KMS-11 (cell line): Measurements from ENCODE around the gene SAFB2.

Experiments used
- H2AFZ ChIP-seq: fragments of 200-600 bp; sonication (generic); 2 replicates; pipeline ENCODE4 v1.6.1; 2016; ENCODE audit warnings: antibody characterized with exemption, mixed run types, low read depth
- H3K27ac ChIP-seq: fragments of 200-600 bp; sonication (generic); 2 replicates; pipeline ENCODE4 v1.6.1; 2016; ENCODE audit warnings: mild to moderate bottlenecking, mixed run types
- H3K27me3 ChIP-seq: fragments of 200-600 bp; sonication (generic); 2 replicates; pipeline ENCODE4 v1.6.1; 2017; ENCODE audit warnings: mild to moderate bottlenecking, low read depth, mixed run types, moderate library complexity; ENCODE audit not compliant: insufficient read depth
- H3K36me3 ChIP-seq: fragments of 200-600 bp; sonication (generic); 2 replicates; pipeline ENCODE4 v1.6.1; 2017; ENCODE audit warnings: mild to moderate bottlenecking, mixed run types; ENCODE audit not compliant: insufficient read depth
- H3K4me1 ChIP-seq: fragments of 200-600 bp; sonication (generic); 2 replicates; pipeline ENCODE4 v1.6.1; 2016; ENCODE audit warnings: mild to moderate bottlenecking, low read depth, mixed run types; ENCODE audit not compliant: poor library complexity, severe bottlenecking
- H3K4me2 ChIP-seq: fragments of 200-600 bp; sonication (generic); 2 replicates; pipeline ENCODE4 v1.7.0; 2016; ENCODE audit warnings: mild to moderate bottlenecking, mixed run types
- H3K4me3 ChIP-seq: fragments of 200-600 bp; sonication (generic); IDR thresholded peaks from 2 replicates; pipeline ENCODE4 v1.6.1; 2017; ENCODE audit warnings: low read depth, low read length, mixed read lengths; ENCODE audit not compliant: insufficient read depth
- H3K79me2 ChIP-seq: fragments of 200-600 bp; sonication (generic); 2 replicates; pipeline ENCODE4 v1.6.1; 2016; ENCODE audit warnings: low read depth, mixed run types; ENCODE audit not compliant: insufficient read depth
- H3K9ac ChIP-seq: fragments of 200-600 bp; sonication (generic); 2 replicates; pipeline ENCODE4 v1.6.1; 2016; ENCODE audit warnings: mild to moderate bottlenecking, mixed run types
- H4K20me1 ChIP-seq: fragments of 200-600 bp; sonication (generic); 2 replicates; pipeline ENCODE4 v1.6.1; 2016; ENCODE audit warnings: mild to moderate bottlenecking, mixed run types; ENCODE audit not compliant: insufficient read depth
- CTCF ChIP-seq: fragments of 200-600 bp; sonication (generic); conservative IDR thresholded peaks from 2 replicates; pipeline ENCODE4 v1.6.1; 2017; ENCODE audit warnings: low read depth, mild to moderate bottlenecking, antibody characterized with exemption, low read length, moderate library complexity, mixed read lengths

Gene SAFB2

GRCh38 chr19:5621945-5622464 is 571 bp downstream of the SAFB2 start:
- H2AFZ ChIP-seq = peak overlapping the region; percentile 83
- H4K20me1 ChIP-seq = peaks cover 33% of the 10 kb centered on the region
- no peak for TF ChIP-seq CTCF
- H3K9ac ChIP-seq = peak overlapping the region; percentile 89
- H3K36me3 ChIP-seq = peaks cover 12% of the 10 kb centered on the region; the same call in 1 of the 2 replicates
- peak overlapping the region; percentile 82 for H3K27ac ChIP-seq
- H3K79me2 ChIP-seq = peaks cover 93% of the 10 kb centered on the region
- no peaks in the 10 kb centered on the region for H3K27me3 ChIP-seq
- peaks cover 37% of the 10 kb centered on the region for H3K4me1 ChIP-seq
- peak overlapping the region; percentile 84 for H3K4me2 ChIP-seq
- no peak overlapping the region for H3K4me3 ChIP-seq

GRCh38 chr19:5621311-5621944 is 1.1 kb downstream of the SAFB2 start:
- peaks cover 91% of the 10 kb centered on the region for H3K79me2 ChIP-seq
- H2AFZ ChIP-seq = no peak overlapping the region
- no peaks in the 10 kb centered on the region for H3K27me3 ChIP-seq
- H4K20me1 ChIP-seq = peaks cover 30% of the 10 kb centered on the region
- H3K27ac ChIP-seq = no peak overlapping the region
- H3K9ac ChIP-seq = peak overlapping the region; percentile 89; the same call in 1 of the 2 replicates
- peaks cover 8% of the 10 kb centered on the region; the same call in 1 of the 2 replicates for H3K36me3 ChIP-seq
- peaks cover 35% of the 10 kb centered on the region for H3K4me1 ChIP-seq
- no peak for TF ChIP-seq CTCF
- no peak overlapping the region for H3K4me3 ChIP-seq
- peak overlapping the region; percentile 84 for H3K4me2 ChIP-seq

GRCh38 chr19:5619946-5620345 is 2.6 kb downstream of the SAFB2 start:
- H3K4me3 ChIP-seq = no peak overlapping the region
- H3K27ac ChIP-seq = no peak overlapping the region
- peaks cover 80% of the 10 kb centered on the region for H3K79me2 ChIP-seq
- H2AFZ ChIP-seq = no peak overlapping the region
- no peak for TF ChIP-seq CTCF
- H3K9ac ChIP-seq = no peak overlapping the region
- no peak overlapping the region for H3K4me2 ChIP-seq
- H3K36me3 ChIP-seq = peaks cover 4% of the 10 kb centered on the region; the same call in 1 of the 2 replicates
- no peaks in the 10 kb centered on the region for H3K27me3 ChIP-seq
- H3K4me1 ChIP-seq = peaks cover 24% of the 10 kb centered on the region
- H4K20me1 ChIP-seq = peaks cover 15% of the 10 kb centered on the region; the same call in 1 of the 2 replicates

GRCh38 chr19:5618591-5618990 is 4.0 kb downstream of the SAFB2 start:
- H3K27me3 ChIP-seq = no peaks in the 10 kb centered on the region
- H2AFZ ChIP-seq = no peak overlapping the region
- no peak for TF ChIP-seq CTCF
- peaks cover 66% of the 10 kb centered on the region for H3K79me2 ChIP-seq
- H3K4me2 ChIP-seq = no peak overlapping the region; the same call in 1 of the 2 replicates
- H4K20me1 ChIP-seq = 0 out of 2 replicates have a peak, but pooled peaks cover 6% of the 10 kb centered on the region
- H3K4me1 ChIP-seq = peaks cover 18% of the 10 kb centered on the region
- H3K9ac ChIP-seq = no peak overlapping the region
- no peak overlapping the region for H3K27ac ChIP-seq
- no peak overlapping the region for H3K4me3 ChIP-seq
- H3K36me3 ChIP-seq = peaks cover 4% of the 10 kb centered on the region; the same call in 1 of the 2 replicates
